GM12878 (cell line): Measurements from ENCODE around the gene CTSK. TPM values are rescaled to one million over a fixed set of nuclear protein-coding genes. Genes with fewer than 3 reads are reported as not detected.

Source experiments
- BHLHE40 ChIP-seq, 2 experiments: fragments of 450-650 bp in 1 of 2; IDR thresholded peaks; 2 replicates each; pipeline ENCODE4 v1.6.1; 2011 to 2017; ENCODE audit warnings: low read depth in 2 of 2, borderline replicate concordance in 1 of 2, improper control_type of control experiment in 1 of 2, low read length in 1 of 2, mild to moderate bottlenecking in 1 of 2
- CBFB ChIP-seq: IDR thresholded peaks from 2 replicates; pipeline ENCODE4 v1.6.1; 2016; ENCODE audit warnings: antibody characterized with exemption, low read depth
- CBX3 ChIP-seq: fragments of 200-600 bp; sonication (generic); IDR thresholded peaks from 2 replicates; pipeline ENCODE4 v1.6.1; 2016; ENCODE audit warnings: low read depth, borderline replicate concordance
- CHD4 ChIP-seq: fragments of 200-600 bp; sonication (generic); IDR thresholded peaks from 2 replicates; pipeline ENCODE4 v1.6.1; 2016; ENCODE audit warnings: mild to moderate bottlenecking
- EED ChIP-seq: sonication (generic); IDR thresholded peaks from 2 replicates; pipeline ENCODE4 v1.6.1; 2016; ENCODE audit warnings: antibody characterized with exemption, low read depth
- FOXK2 ChIP-seq: fragments of 450-650 bp; IDR thresholded peaks from 2 replicates; pipeline ENCODE4 v1.6.1; 2017; ENCODE audit warnings: mild to moderate bottlenecking, moderate library complexity
- GABPA ChIP-seq: IDR thresholded peaks from 2 replicates; pipeline ENCODE4 v1.6.1; 2014; ENCODE audit warnings: antibody characterized with exemption, low read depth, mild to moderate bottlenecking, inconsistent platforms
- HDGF ChIP-seq: fragments of 450-650 bp; IDR thresholded peaks from 2 replicates; pipeline ENCODE4 v1.6.1; 2016; ENCODE audit warnings: antibody characterized with exemption
- JUND ChIP-seq: IDR thresholded peaks from 2 replicates; pipeline ENCODE4 v1.6.1; 2012; ENCODE audit warnings: low read depth, mild to moderate bottlenecking, low read length, improper control_type of control experiment, moderate library complexity
- KAT2A ChIP-seq: conservative IDR thresholded peaks from 2 replicates; pipeline ENCODE4 v1.6.1; 2011; ENCODE audit warnings: low read depth, low read length; ENCODE audit not compliant: control insufficient read depth
- MTA3 ChIP-seq: IDR thresholded peaks from 2 replicates; pipeline ENCODE4 v1.6.1; 2012; ENCODE audit warnings: low read length, inconsistent platforms, borderline replicate concordance
- MYC ChIP-seq: IDR thresholded peaks from 2 replicates; pipeline ENCODE4 v1.6.1; 2011; ENCODE audit warnings: mild to moderate bottlenecking, low read length, moderate library complexity, inconsistent platforms; ENCODE audit not compliant: insufficient read depth, insufficient replicate concordance, insufficient read length, severe bottlenecking
- NFXL1 ChIP-seq: fragments of 450-650 bp; IDR thresholded peaks from 2 replicates; pipeline ENCODE4 v1.6.1; 2017; ENCODE audit warnings: antibody characterized with exemption, mild to moderate bottlenecking, borderline replicate concordance
- NRF1 ChIP-seq: conservative IDR thresholded peaks from 2 replicates; pipeline ENCODE4 v1.6.1; 2011; ENCODE audit warnings: mild to moderate bottlenecking, low read depth, low read length, improper control_type of control experiment
- RBBP5 ChIP-seq: fragments of 200-600 bp; sonication (generic); conservative IDR thresholded peaks from 2 replicates; pipeline ENCODE4 v1.6.1; 2016
- SMAD5 ChIP-seq: IDR thresholded peaks from 2 replicates; pipeline ENCODE4 v1.6.1; 2016; ENCODE audit warnings: antibody characterized with exemption, low read depth
- STAT3 ChIP-seq: IDR thresholded peaks from 2 replicates; pipeline ENCODE4 v1.6.1; 2011; ENCODE audit warnings: low read depth, low read length, improper control_type of control experiment
- TAF1 ChIP-seq: IDR thresholded peaks from 2 replicates; pipeline ENCODE4 v1.6.1; 2011; ENCODE audit warnings: mild to moderate bottlenecking, low read depth, low read length, borderline replicate concordance
- TCF7 ChIP-seq: IDR thresholded peaks from 2 replicates; pipeline ENCODE4 v1.6.1; 2014; ENCODE audit warnings: antibody characterized with exemption, borderline replicate concordance
- polyA plus RNA-seq, 11 experiments: library from polyadenylated mRNA; depleted of rRNA in 4 of 11; unstranded in 6 of 11; stranded (reverse) in 5 of 11; fragments of >200 nt; fragmentation: Nextera tagmentation in 4 of 11; fragmentation: Illumina TruSeq in 1 of 11; extraction: Ambion mirVana in 4 of 11; extraction: Trizol in 1 of 11; gene quantifications; 1 replicate in 1 of 11; 2 replicates in 10 of 11; pipeline versions ENCODE4 v1.2.1 to v1.2.3, GENCODE V29; 2011 to 2016; ENCODE audit warnings: inconsistent platforms in 2 of 11, missing spikeins in 2 of 11, low read depth in 1 of 11
- total RNA-seq, 4 experiments: library from RNA; depleted of rRNA in 3 of 4; stranded (reverse); fragments of >200 nt in 3 of 4; fragmentation: Illumina TruSeq in 1 of 4; extraction: Trizol in 1 of 4; gene quantifications; 2 replicates each; pipeline versions ENCODE4 v1.2.1 to v1.2.3, GENCODE V29; 2013 to 2021
- TF ChIP-seq, protein P1 (sequence below): IDR thresholded peaks from 2 replicates; pipeline ENCODE4 v1.6.1; 2011; ENCODE audit warnings: low read depth, low read length, improper control_type of control experiment, borderline replicate concordance
- TF ChIP-seq, protein P2 (sequence below): fragments of 450-650 bp; IDR thresholded peaks from 2 replicates; pipeline ENCODE4 v1.6.1; 2018; ENCODE audit warnings: borderline replicate concordance, mild to moderate bottlenecking; ENCODE audit not compliant: partially characterized antibody
- TF ChIP-seq, protein P3 (sequence below): fragments of 450-650 bp; IDR thresholded peaks from 2 replicates; pipeline ENCODE4 v1.6.1; 2017; ENCODE audit warnings: low read depth, mild to moderate bottlenecking, moderate library complexity
- TF ChIP-seq, protein P4 (sequence below): IDR thresholded peaks from 2 replicates; pipeline ENCODE4 v1.6.1; 2012; ENCODE audit warnings: mild to moderate bottlenecking, low read depth, low read length

The CTSK gene
- total and polyA plus RNA-seq, 10 of the 15 experiments (the other 5 are each of a cell fraction or from before 2014, with no cell fraction given): 0.40 to 3.1 (median 0.83) TPM

DNA sequence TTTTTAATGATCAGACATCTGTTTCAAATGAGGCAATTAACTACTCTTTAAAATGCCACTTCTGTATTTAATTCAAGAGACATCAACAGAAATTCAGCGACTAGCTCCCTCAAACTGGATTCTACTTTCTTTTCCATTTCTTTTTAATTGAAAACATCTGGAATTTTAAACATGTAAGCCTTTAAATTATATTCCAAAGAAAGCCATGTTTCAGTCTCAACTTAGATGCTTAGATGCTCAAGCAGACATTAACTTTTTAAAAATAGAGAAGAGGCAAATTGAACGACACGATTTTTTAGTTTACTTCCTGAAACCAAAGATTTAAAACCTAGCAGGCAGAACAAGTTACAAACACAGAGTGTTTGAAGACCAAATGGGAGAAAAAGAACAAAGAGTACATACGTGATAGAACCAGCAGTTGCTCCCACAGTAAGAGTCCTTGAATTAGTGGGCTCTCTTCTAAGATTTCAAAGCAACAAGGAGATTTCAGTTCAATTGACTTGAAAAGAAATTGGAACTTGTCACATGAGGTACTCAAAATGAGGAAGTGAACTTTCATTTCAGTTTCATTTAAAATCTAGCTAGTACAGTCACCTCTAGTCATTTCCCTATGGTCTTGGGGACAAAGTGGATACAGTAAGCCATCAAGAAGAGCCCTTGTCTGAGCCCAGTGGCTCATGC, 42.6 kb downstream of the CTSK start, which contains the start of gene CTSS (continued):
- TF ChIP-seq, protein P1, sequence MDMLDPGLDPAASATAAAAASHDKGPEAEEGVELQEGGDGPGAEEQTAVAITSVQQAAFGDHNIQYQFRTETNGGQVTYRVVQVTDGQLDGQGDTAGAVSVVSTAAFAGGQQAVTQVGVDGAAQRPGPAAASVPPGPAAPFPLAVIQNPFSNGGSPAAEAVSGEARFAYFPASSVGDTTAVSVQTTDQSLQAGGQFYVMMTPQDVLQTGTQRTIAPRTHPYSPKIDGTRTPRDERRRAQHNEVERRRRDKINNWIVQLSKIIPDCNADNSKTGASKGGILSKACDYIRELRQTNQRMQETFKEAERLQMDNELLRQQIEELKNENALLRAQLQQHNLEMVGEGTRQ: peak; percentile 45; the same call in 1 of the 2 replicates
- TF ChIP-seq RBBP5: no peak
- no peak for TF ChIP-seq CBFB
- TF ChIP-seq GABPA: no peak
- TF ChIP-seq NFXL1: no peak
- 0 out of 2 replicates have a peak, but pooled peaks have one; percentile 40 for TF ChIP-seq MTA3
- no peak for TF ChIP-seq NRF1
- peak; percentile 49; the same call in 1 of the 2 replicates for TF ChIP-seq EED
- no peak for TF ChIP-seq FOXK2
- TF ChIP-seq BHLHE40 (IDR thresholded peaks at IDR 0.05; ENCODE audit: borderline replicate concordance in 1 of 2, low read depth in 2 of 2, low read length in 1 of 2): peak; percentile 69 to 78
- 0 out of 2 replicates have a peak, but pooled peaks have one; percentile 9 for TF ChIP-seq STAT3
- TF ChIP-seq HDGF: no peak
- TF ChIP-seq, protein P2, sequence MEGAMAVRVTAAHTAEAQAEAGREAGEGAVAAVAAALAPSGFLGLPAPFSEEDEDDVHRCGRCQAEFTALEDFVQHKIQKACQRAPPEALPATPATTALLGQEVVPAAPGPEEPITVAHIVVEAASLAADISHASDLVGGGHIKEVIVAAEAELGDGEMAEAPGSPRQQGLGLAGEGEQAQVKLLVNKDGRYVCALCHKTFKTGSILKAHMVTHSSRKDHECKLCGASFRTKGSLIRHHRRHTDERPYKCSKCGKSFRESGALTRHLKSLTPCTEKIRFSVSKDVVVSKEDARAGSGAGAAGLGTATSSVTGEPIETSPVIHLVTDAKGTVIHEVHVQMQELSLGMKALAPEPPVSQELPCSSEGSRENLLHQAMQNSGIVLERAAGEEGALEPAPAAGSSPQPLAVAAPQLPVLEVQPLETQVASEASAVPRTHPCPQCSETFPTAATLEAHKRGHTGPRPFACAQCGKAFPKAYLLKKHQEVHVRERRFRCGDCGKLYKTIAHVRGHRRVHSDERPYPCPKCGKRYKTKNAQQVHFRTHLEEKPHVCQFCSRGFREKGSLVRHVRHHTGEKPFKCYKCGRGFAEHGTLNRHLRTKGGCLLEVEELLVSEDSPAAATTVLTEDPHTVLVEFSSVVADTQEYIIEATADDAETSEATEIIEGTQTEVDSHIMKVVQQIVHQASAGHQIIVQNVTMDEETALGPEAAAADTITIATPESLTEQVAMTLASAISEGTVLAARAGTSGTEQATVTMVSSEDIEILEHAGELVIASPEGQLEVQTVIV: no peak
- TF ChIP-seq, protein P3, sequence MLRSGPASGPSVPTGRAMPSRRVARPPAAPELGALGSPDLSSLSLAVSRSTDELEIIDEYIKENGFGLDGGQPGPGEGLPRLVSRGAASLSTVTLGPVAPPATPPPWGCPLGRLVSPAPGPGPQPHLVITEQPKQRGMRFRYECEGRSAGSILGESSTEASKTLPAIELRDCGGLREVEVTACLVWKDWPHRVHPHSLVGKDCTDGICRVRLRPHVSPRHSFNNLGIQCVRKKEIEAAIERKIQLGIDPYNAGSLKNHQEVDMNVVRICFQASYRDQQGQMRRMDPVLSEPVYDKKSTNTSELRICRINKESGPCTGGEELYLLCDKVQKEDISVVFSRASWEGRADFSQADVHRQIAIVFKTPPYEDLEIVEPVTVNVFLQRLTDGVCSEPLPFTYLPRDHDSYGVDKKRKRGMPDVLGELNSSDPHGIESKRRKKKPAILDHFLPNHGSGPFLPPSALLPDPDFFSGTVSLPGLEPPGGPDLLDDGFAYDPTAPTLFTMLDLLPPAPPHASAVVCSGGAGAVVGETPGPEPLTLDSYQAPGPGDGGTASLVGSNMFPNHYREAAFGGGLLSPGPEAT: peak; percentile 72; the same call in 1 of the 2 replicates
- TF ChIP-seq SMAD5: 0 out of 2 replicates have a peak, but pooled peaks have one; percentile 45
- no peak for TF ChIP-seq MYC
- TF ChIP-seq KAT2A: no peak
- TF ChIP-seq TAF1: peak; percentile 74
- TF ChIP-seq CBX3: no peak
- TF ChIP-seq CHD4: no peak
- TF ChIP-seq, protein P4, sequence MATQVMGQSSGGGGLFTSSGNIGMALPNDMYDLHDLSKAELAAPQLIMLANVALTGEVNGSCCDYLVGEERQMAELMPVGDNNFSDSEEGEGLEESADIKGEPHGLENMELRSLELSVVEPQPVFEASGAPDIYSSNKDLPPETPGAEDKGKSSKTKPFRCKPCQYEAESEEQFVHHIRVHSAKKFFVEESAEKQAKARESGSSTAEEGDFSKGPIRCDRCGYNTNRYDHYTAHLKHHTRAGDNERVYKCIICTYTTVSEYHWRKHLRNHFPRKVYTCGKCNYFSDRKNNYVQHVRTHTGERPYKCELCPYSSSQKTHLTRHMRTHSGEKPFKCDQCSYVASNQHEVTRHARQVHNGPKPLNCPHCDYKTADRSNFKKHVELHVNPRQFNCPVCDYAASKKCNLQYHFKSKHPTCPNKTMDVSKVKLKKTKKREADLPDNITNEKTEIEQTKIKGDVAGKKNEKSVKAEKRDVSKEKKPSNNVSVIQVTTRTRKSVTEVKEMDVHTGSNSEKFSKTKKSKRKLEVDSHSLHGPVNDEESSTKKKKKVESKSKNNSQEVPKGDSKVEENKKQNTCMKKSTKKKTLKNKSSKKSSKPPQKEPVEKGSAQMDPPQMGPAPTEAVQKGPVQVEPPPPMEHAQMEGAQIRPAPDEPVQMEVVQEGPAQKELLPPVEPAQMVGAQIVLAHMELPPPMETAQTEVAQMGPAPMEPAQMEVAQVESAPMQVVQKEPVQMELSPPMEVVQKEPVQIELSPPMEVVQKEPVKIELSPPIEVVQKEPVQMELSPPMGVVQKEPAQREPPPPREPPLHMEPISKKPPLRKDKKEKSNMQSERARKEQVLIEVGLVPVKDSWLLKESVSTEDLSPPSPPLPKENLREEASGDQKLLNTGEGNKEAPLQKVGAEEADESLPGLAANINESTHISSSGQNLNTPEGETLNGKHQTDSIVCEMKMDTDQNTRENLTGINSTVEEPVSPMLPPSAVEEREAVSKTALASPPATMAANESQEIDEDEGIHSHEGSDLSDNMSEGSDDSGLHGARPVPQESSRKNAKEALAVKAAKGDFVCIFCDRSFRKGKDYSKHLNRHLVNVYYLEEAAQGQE: no peak
- TF ChIP-seq JUND: no peak
- peak; percentile 72; the same call in 1 of the 2 replicates for TF ChIP-seq TCF7
